ENCODE data around the gene NSMF.
A peak's percentile ranks its signal among the peaks of the same experiment; 100 is the strongest.

Gene NSMF

DNA sequence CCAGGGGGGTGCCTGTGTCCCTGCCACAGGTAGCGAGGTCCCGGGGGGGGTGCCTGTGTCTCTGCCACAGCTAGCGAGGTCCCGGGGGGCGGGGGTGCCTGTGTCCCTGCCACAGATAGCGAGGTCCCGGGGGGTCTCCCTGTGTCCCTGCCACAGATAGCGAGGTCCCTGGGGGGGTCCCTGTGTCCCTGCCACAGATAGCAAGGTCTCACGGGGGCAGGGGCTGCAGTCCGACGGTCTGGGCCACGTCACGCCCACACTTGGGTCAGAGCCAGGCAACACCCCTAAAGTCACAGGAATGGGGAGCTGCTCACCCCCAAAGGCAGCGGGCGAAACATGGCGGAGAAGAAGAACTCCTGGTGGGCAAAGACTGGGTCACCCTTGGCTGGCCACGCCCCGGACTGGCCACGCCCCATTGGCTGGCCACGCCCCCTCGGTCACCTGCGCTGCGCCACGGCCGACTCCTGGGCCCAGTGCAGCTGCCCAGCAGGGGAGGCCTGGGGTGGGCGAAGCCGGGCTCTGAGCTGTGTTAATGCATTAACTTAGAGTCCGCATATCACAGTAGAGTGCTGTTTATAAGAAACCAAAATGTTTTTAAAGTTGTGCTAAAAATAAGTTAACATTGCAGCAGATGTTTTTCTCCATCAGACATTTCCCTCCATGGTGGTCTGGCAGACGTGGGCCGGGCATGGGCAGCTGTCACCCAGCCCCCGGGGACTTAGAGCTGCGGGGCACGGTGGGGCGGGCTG, 29.0 kb downstream of the NSMF start:
- DNase-seq, result peak; percentile 83

GRCh38 chr9:137429546-137429890, 29.6 kb downstream of the NSMF start:
- no peak for DNase-seq

- DNase-seq, result peak; percentile 42
Observed at GRCh38 chr9:137428841-137429545, 30.1 kb downstream of the NSMF start.

GRCh38 chr9:137428311-137428630, 30.9 kb downstream of the NSMF start:
- no peak for DNase-seq

- DNase-seq, result no peak
Observed at GRCh38 chr9:137427454-137428310, 31.5 kb downstream of the NSMF start.

DNA sequence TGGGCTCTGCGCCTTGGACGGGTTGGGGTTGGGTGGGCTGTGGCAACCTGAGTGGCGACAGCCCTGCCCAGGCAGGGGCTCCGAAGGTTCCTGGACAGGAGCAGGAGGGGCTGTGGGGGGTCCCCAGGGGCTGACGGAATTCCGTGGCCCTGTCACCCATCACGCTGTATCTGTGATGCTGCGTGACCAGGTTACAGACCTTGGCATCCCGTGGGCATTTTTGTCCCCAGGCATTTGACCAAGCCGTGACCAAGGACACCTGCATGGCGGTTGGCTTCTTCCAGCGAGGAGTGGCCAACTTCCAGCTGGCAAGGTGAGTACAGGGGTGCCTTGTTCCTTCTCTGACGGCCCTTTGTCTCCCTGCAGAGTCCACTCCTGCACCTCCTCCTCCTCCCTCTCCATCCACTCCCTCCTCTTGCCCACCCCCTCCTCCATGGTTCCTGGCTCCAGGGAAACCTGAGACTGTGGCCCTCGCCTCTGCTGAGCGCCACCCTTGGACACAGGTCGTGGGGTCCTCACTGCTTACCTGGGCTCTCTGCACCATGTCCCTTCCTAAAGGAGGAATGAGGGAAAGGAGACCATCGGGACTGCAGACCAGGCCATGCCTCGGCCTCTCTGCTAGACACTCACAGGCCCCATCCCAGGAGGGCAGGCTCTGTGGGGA, 33.0 kb downstream of the NSMF start:
- DNase-seq, result no peak

- no peak for DNase-seq
Observed at GRCh38 chr9:137423514-137424291, 35.4 kb downstream of the NSMF start.

DNA sequence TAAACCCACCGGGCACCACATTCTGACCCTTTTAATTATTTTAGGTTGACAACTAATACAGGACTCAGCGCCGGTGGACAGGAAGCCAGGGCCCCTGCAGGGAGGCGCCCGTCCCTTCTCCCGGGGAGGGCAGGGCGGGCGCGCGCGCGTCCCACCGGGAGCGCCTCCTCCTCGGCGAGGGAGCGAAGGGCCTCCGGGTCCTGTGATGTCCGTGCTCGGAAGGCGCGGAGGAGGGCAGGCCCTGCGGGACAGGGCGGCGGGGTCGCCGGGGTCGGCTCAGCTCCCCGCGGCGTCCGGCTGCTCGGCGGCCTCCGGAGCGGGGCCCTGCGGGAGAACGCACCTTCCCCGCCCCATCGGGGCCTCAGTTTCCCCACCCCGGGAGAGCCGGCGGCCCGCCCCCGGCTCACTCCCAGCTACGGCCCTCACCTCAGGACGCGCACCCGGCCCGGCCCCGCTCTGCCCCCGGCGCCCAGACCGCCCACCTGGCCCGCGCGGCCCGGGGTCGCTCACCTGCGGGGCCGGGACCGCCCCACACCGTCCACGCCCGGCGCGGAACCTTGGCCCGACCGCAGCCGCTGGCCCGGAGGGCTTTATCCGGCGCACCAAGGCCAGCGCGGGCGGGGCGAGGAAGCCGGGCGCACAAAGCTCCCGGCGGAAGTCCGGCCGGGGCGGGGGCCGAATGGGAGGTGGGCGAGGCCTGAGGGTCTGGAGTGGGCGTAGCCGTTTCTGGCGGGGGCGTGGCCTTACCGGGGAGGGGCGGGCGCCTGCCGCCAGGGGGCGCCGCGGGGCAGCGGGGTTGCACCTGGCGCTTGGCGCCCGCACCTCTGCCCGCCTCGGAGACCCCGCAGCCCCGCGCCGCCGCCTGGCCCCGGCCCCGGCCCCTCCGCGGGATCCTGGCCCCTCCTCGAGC, 36.3 kb downstream of the NSMF start, which contains the start of the genes EXD3 and NOXA1:
Gene EXD3, minus strand, starts transcription at position 559 of the 910 bp plus-strand sequence. CDS start 27,805 bp downstream, outside the sequence.
Gene NOXA1, plus strand, starts transcription at position 790 of the 910 bp plus-strand sequence. CDS start 137 bp downstream, outside the sequence.
- DNase-seq, result peak; percentile 97

DNA sequence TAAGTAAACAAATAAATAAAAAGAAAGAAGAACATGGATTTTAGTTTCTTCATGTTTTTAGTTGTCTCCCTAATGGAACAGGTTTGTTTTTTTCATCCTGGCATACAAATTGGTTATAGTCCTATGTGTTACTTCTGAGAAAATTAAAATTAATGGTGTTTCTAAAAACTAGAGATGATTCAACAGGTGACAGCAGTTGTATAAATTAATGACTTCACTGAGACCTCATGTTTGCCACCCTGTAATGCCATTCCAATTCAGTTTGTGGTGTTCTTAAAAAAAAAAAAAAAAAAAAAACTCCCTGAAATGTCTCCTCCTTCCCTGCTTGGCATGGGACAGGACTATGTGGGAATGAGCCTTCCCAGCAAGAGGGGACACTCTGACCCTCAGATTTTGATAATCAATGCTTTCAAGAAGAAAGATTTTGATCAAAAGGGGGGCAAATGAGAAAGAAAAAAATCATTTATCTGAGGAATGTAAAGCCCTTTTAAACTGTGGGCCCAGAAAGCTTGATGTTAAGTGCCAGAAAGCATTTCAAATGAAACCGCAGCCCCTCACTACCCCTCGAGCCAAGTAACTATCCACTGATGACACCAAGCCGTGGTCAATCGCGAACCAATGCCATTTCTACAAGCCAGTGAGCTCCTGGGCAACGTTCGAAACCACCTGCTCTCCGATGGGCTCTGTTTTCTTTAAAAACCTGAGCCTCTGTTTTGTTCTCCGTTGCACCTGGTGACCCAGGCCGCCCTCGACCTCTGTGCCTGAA, 37.1 kb downstream of the NSMF start:
- no peak for DNase-seq

DNA sequence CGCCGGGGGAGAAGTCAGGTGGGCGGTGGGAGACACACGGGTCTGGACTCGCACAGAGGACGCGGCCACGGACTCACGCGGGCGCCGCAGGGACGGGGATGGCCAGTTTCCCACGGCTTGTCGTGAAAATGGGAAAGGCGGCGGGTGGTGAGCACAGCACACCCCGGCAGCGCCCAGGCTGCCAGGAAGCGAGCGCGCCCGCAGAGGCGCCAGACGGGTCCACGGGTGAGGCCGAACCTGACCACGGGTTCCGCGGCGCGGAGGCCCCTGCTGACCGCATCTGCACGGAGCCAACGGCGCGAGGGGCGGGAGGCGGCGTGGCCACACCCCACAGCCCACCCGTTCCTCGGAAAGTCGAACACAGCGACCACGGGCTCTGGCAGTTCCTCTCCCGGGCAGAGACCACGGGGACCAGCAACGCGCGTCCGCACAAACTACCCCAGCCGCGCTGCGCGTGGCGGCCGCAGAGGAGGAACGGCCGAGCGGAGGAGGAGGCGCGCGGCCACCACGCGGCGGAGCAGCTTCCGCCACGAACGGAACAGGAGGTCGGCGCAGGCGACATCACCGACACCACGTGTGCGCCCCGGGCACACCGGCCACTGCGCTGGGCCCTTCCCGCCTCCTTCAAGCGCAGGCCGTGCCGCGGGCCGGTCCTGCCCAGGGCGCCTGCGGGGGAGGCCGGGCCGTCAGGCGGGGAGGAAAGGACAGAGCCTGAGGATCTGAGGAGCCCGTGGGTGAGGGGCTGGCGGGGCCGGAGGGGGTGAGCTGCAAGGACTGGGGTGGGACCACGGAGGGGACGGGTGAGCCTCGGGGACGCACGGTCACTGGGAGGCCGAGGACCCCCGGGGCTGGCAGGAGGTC, 41.7 kb downstream of the NSMF start:
- no peak for DNase-seq

- DNase-seq, result no peak
Observed at GRCh38 chr9:137416563-137417151, 42.5 kb downstream of the NSMF start.

- no peak for DNase-seq
Observed at GRCh38 chr9:137416006-137416562, 43.0 kb downstream of the NSMF start.

GRCh38 chr9:137415451-137415850, 43.7 kb downstream of the NSMF start:
- no peak for DNase-seq

- DNase-seq, result no peak
Observed at GRCh38 chr9:137412431-137412830, 46.7 kb downstream of the NSMF start.

DNA sequence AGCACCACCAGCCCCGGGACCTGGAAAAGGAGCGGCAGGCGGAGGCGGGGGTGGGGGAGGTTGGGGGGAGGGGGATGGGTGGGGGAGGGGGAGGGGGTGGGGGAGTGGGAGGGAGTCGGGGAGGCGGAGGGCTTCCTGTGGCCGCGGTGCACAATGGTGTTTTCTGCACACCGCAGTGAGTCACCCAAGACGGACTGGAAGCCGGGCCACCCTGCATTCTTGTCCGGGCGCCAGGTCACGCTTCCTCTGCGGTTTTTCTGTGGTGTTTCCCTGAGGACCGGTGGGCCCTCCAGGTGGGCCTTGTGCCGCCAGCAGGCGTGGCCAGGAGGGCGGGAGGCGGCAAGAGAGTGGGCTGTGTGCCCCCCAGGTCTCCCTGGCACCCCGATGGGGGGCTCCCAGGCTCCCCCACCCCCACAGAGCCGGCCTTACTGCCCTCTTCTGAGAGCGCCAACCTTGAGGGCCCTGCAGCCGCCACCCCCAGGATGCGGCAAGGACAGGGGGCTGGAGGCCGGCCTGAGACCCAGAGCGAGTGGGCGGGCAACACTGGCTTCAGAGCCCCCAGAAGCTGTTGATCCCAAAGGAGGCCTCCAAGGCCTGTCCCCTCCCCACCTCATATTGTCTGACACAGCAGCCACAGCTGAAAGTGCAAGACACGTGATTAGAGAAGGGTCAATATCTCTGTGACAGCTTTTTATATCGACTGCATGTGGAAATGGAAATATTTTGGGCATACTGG, 47.3 kb downstream of the NSMF start:
- DNase-seq, result no peak

GRCh38 chr9:137411260-137411644, 47.9 kb downstream of the NSMF start:
- no peak for DNase-seq

GRCh38 chr9:137410891-137411249, 48.3 kb downstream of the NSMF start:
- DNase-seq, result no peak
